HG03521 (cell line): Measurements from ENCODE around the gene PVALB.

ENCODE experiments used
- ATAC-seq: cut with Tn5 transposase; IDR thresholded peaks from one replicate; pipeline ENCODE4 v1.9.1; 2021; ENCODE audit warnings: mild to moderate bottlenecking, moderate library complexity; ENCODE audit not compliant: unreplicated experiment

Gene PVALB

GRCh38 chr22:36816636-36817524, at the start of gene PVALB:
Gene PVALB, minus strand, starts transcription at chr22:36817035. Its CDS starts 30 bp downstream, at chr22:36817005.
- no peak for ATAC-seq

- no peak for ATAC-seq
Measured at GRCh38 chr22:36865346-36865745, 48.5 kb upstream of the PVALB start.

GRCh38 chr22:36864454-36865215, 47.8 kb upstream of the PVALB start:
- no peak for ATAC-seq

- no peak for ATAC-seq
Measured at GRCh38 chr22:36863979-36864378, 47.1 kb upstream of the PVALB start.

- no peak for ATAC-seq
Measured at GRCh38 chr22:36863281-36863680, 46.4 kb upstream of the PVALB start.

GRCh38 chr22:36862251-36863242, 45.7 kb upstream of the PVALB start:
- ATAC-seq, result no peak

GRCh38 chr22:36860821-36861659, 44.2 kb upstream of the PVALB start, which contains the start of gene NCF4:
Gene NCF4, plus strand, starts transcription at chr22:36861006. Its CDS starts 166 bp downstream, at chr22:36861172.
- peak; percentile 61 for ATAC-seq

- ATAC-seq, result no peak
Measured at GRCh38 chr22:36860438-36860820, 43.6 kb upstream of the PVALB start.

GRCh38 chr22:36860017-36860416, 43.2 kb upstream of the PVALB start:
- ATAC-seq, result no peak

- no peak for ATAC-seq
Measured at GRCh38 chr22:36858966-36859365, 42.1 kb upstream of the PVALB start.

GRCh38 chr22:36858156-36858555, 41.3 kb upstream of the PVALB start:
- no peak for ATAC-seq

- no peak for ATAC-seq
Measured at GRCh38 chr22:36856792-36857135, 39.9 kb upstream of the PVALB start.

- ATAC-seq, result no peak
Measured at GRCh38 chr22:36856121-36856791, 39.4 kb upstream of the PVALB start.

- ATAC-seq, result no peak
Measured at GRCh38 chr22:36855478-36855877, 38.6 kb upstream of the PVALB start.

GRCh38 chr22:36853407-36854099, 36.7 kb upstream of the PVALB start:
- ATAC-seq, result no peak

- ATAC-seq, result no peak
Measured at GRCh38 chr22:36852056-36852973, 35.5 kb upstream of the PVALB start.

- ATAC-seq, result no peak
Measured at GRCh38 chr22:36850682-36851081, 33.8 kb upstream of the PVALB start.

GRCh38 chr22:36850056-36850455, 33.2 kb upstream of the PVALB start:
- no peak for ATAC-seq
